H9 (cell line): ENCODE results near the gene COMP. TPM values are rescaled to one million over a fixed set of nuclear protein-coding genes. Genes with fewer than 3 reads are reported as not detected.

Experiments used
- DNase-seq: peaks from one replicate; pipeline ENCODE4 v3.0.0-alpha.2; 2017
- H2AFZ ChIP-seq: one replicate; pipeline ENCODE4 v1.6.1; 2013; ENCODE audit warnings: mild to moderate bottlenecking, low read length, control low read depth, moderate library complexity
- H2AK5ac ChIP-seq: 2 replicates; pipeline ENCODE4 v1.6.1; 2013; ENCODE audit warnings: low read length, control low read depth, mixed read lengths; ENCODE audit not compliant: insufficient read length
- H2BK120ac ChIP-seq: one replicate; pipeline ENCODE4 v1.6.1; 2013; ENCODE audit warnings: low read depth, mild to moderate bottlenecking, low read length, control low read depth, inconsistent platforms; ENCODE audit not compliant: poor library complexity, severe bottlenecking
- H2BK12ac ChIP-seq: 2 replicates; pipeline ENCODE4 v1.6.1; 2013; ENCODE audit warnings: low read length, control low read depth, mixed read lengths, low read depth; ENCODE audit not compliant: insufficient read length
- H2BK15ac ChIP-seq: 2 replicates; pipeline ENCODE4 v1.6.1; 2013; ENCODE audit warnings: low read depth, low read length, control low read depth
- H2BK20ac ChIP-seq: one replicate; pipeline ENCODE4 v1.6.1; 2013; ENCODE audit warnings: low read depth, mild to moderate bottlenecking, low read length, control low read depth, inconsistent platforms; ENCODE audit not compliant: poor library complexity, severe bottlenecking
- H2BK5ac ChIP-seq: 2 replicates; pipeline ENCODE4 v1.6.1; 2013; ENCODE audit warnings: low read length, control low read depth, mixed read lengths; ENCODE audit not compliant: insufficient read length
- H3K14ac ChIP-seq: 2 replicates; pipeline ENCODE4 v1.6.1; 2013; ENCODE audit warnings: low read length, control low read depth; ENCODE audit not compliant: insufficient read depth
- H3K18ac ChIP-seq: 2 replicates; pipeline ENCODE4 v1.6.1; 2013; ENCODE audit warnings: low read depth, mild to moderate bottlenecking, mixed read lengths, low read length, control low read depth; ENCODE audit not compliant: insufficient read length
- H3K23ac ChIP-seq: 2 replicates; pipeline ENCODE4 v1.6.1; 2013; ENCODE audit warnings: low read length, control low read depth, mixed read lengths, low read depth; ENCODE audit not compliant: insufficient read length
- H3K23me2 ChIP-seq: 2 replicates; pipeline ENCODE4 v1.6.1; 2013; ENCODE audit warnings: low read depth, mild to moderate bottlenecking, mixed read lengths, low read length, control low read depth; ENCODE audit not compliant: insufficient read length, poor library complexity, severe bottlenecking
- H3K27ac ChIP-seq: 2 replicates; pipeline ENCODE4 v1.5.1; 2013; ENCODE audit warnings: low read length, control low read depth, mixed read lengths, low read depth; ENCODE audit not compliant: insufficient read length
- H3K27me3 ChIP-seq: 2 replicates; pipeline ENCODE4 v1.6.1; 2013; ENCODE audit warnings: low read length, control low read depth, inconsistent platforms; ENCODE audit not compliant: insufficient read depth
- H3K4ac ChIP-seq: 2 replicates; pipeline ENCODE4 v1.6.1; 2013; ENCODE audit warnings: low read depth, mild to moderate bottlenecking, control low read depth, inconsistent platforms, low read length, moderate library complexity
- H3K4me1 ChIP-seq: 2 replicates; pipeline ENCODE4 v1.6.1; 2013; ENCODE audit warnings: low read length, control low read depth, inconsistent platforms; ENCODE audit not compliant: insufficient read depth
- H3K4me2 ChIP-seq: 2 replicates; pipeline ENCODE4 v1.6.1; 2013; ENCODE audit warnings: low read length, control low read depth, mixed read lengths; ENCODE audit not compliant: insufficient read length, insufficient read depth
- H3K56ac ChIP-seq: 2 replicates; pipeline ENCODE4 v1.6.1; 2013; ENCODE audit warnings: low read depth, mild to moderate bottlenecking, mixed read lengths, low read length, control low read depth; ENCODE audit not compliant: insufficient read length
- H3K79me1 ChIP-seq: 2 replicates; pipeline ENCODE4 v1.6.1; 2013; ENCODE audit warnings: low read depth, mild to moderate bottlenecking, moderate library complexity, low read length, control low read depth, inconsistent platforms; ENCODE audit not compliant: insufficient read depth, poor library complexity, severe bottlenecking
- H3K79me2 ChIP-seq: 2 replicates; pipeline ENCODE4 v1.6.1; 2013; ENCODE audit warnings: low read length, control low read depth, inconsistent platforms; ENCODE audit not compliant: insufficient read depth
- H3K9ac ChIP-seq: 2 replicates; pipeline ENCODE4 v1.6.1; 2013; ENCODE audit warnings: low read length, control low read depth, mixed read lengths; ENCODE audit not compliant: insufficient read length; ENCODE audit errors: extremely low read depth
- H3K9me3 ChIP-seq: one replicate; pipeline ENCODE4 v1.6.1; 2013; ENCODE audit warnings: low read depth, low read length, inconsistent platforms; ENCODE audit not compliant: control insufficient read depth
- H3T11ph ChIP-seq: one replicate; pipeline ENCODE4 v1.6.1; 2013; ENCODE audit warnings: mild to moderate bottlenecking, low read length, control low read depth, inconsistent platforms
- H4K20me1 ChIP-seq: one replicate; pipeline ENCODE4 v1.6.1; 2013; ENCODE audit not compliant: control insufficient read depth, insufficient read length, insufficient read depth
- H4K5ac ChIP-seq: 2 replicates; pipeline ENCODE4 v1.6.1; 2013; ENCODE audit warnings: low read depth, mild to moderate bottlenecking, mixed read lengths, low read length, control low read depth; ENCODE audit not compliant: insufficient read length
- H4K8ac ChIP-seq: replicated peaks from 2 replicates; pipeline ENCODE4 v1.6.1; 2013; ENCODE audit warnings: low read length, control low read depth, mixed read lengths, low read depth; ENCODE audit not compliant: insufficient read length
- H4K91ac ChIP-seq: 2 replicates; pipeline ENCODE4 v1.6.1; 2013; ENCODE audit warnings: low read depth, mild to moderate bottlenecking, moderate library complexity, mixed read lengths, low read length, control low read depth; ENCODE audit not compliant: insufficient read length
- H3K27ac Mint-ChIP-seq, 3 experiments: 2 replicates in 2 of 3; 3 replicates in 1 of 3; pipeline ENCODE4 v1.8.0; 2020 to 2021; ENCODE audit warnings: mixed read lengths in 3 of 3, mild to moderate bottlenecking in 1 of 3, moderate library complexity in 1 of 3
- H3K27me3 Mint-ChIP-seq: 2 replicates; pipeline ENCODE4 v1.8.0; 2021; ENCODE audit warnings: low read depth, mild to moderate bottlenecking, moderate library complexity, mixed read lengths
- H3K36me3 Mint-ChIP-seq, 3 experiments: 2 replicates in 2 of 3; 3 replicates in 1 of 3; pipeline ENCODE4 v1.8.0; 2020 to 2021; ENCODE audit warnings: low read depth in 3 of 3, mixed read lengths in 3 of 3; ENCODE audit not compliant: insufficient read depth in 1 of 3
- H3K4me1 Mint-ChIP-seq, 2 experiments: 2 replicates each; pipeline ENCODE4 v1.8.0; 2020; ENCODE audit warnings: mixed read lengths in 2 of 2
- H3K4me3 Mint-ChIP-seq, 2 experiments: 2 replicates in 1 of 2; 3 replicates in 1 of 2; pipeline ENCODE4 v1.8.0; 2020 to 2021; ENCODE audit warnings: mild to moderate bottlenecking in 2 of 2, mixed read lengths in 2 of 2, moderate library complexity in 1 of 2
- H3K9me3 Mint-ChIP-seq, 2 experiments: 2 replicates in 1 of 2; 3 replicates in 1 of 2; pipeline ENCODE4 v1.8.0; 2020; ENCODE audit warnings: mild to moderate bottlenecking in 2 of 2, mixed read lengths in 2 of 2, moderate library complexity in 1 of 2
- WGBS: extraction: QIAGEN DNeasy Blood & Tissue Kit; methylation state at CpG from one replicate; pipeline ENCODE4 v1.1.7; 2013; ENCODE audit warnings: missing lambda C conversion rate, low lambda C conversion rate, mixed read lengths; ENCODE audit not compliant: insufficient read length; ENCODE audit errors: extremely low coverage; 5-methylcytosine and 5-hydroxymethylcytosine counted together
- total RNA-seq: library from RNA; stranded (reverse); gene quantifications from 2 replicates; pipeline ENCODE4 v1.2.1, GENCODE V29; 2021
- TF ChIP-seq, protein P1 (sequence below): fragments of 200-600 bp; sonication (generic); conservative IDR thresholded peaks from 3 replicates; pipeline ENCODE4 v1.8.0; 2021; ENCODE audit warnings: antibody characterized with exemption, mild to moderate bottlenecking

The COMP gene
- total RNA-seq, 1 experiment from 2014 or later, result 0.15 TPM

DNA sequence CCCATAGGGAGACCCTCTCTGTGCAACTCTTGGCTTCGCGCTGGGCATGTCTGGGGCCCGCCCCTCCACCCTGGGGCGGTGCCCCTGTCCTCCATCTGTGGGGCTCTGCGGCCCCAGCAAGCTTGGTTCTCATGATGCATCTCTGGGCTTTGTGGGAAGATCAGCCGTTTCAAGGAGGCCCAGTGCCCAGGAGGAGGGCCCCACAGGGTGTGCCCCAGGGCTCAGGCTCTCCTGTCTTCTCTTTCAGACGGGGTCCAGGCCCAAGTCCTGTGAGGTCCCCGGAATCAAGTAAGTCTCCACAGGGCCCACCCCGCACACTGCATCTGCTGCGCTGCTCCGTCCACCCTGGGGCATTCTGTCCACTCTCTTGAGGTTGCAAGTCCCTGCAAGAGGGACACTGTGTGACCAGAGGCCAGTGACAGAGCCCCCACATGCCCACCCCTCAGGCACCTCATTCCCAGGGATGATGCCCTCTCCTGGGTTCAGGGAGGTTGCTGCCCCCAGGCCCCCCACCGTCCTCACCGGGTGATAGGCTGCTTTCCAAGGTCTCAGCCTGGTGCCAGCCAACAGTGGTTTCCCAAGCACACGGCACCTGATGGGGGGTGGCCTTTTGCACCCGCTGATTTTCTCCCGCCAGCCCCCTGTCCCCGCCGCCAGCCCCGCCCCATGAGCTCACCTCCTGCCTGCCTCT lies 31.7 kb downstream of the COMP start:
- H4K91ac ChIP-seq, result no peak overlapping the region
- no peak overlapping the region for H2BK120ac ChIP-seq
- no peak overlapping the region for H2BK20ac ChIP-seq
- no peak overlapping the region for H4K8ac ChIP-seq
- no peaks in the 10 kb centered on the region for H3K9me3 Mint-ChIP-seq
- no peak overlapping the region for H3K9ac ChIP-seq
- peaks cover 2% of the 10 kb centered on the region for H4K20me1 ChIP-seq
- H3K36me3 Mint-ChIP-seq, result peaks cover 0 to 11% (median 0%) of the 10 kb centered on the region in 3 experiments; a peak in 2 of 7 replicates
- H3K27me3 ChIP-seq, result peaks cover 12% of the 10 kb centered on the region; the same call in 1 of the 2 replicates
- H3K79me1 ChIP-seq, result no peaks in the 10 kb centered on the region
- peaks cover 55% of the 10 kb centered on the region for H3K27me3 Mint-ChIP-seq
- no peak overlapping the region for H3K4ac ChIP-seq
- no peak overlapping the region for H3K23ac ChIP-seq
- H2AFZ ChIP-seq, result no peak overlapping the region
- no peaks in the 10 kb centered on the region for H3K9me3 ChIP-seq
- no peak overlapping the region for H3K56ac ChIP-seq
- peaks cover 8 to 10% of the 10 kb centered on the region in 2 experiments; a peak in 3 of 4 replicates for H3K4me1 Mint-ChIP-seq
- H2BK12ac ChIP-seq, result no peak overlapping the region
- no peaks in the 10 kb centered on the region for H3K4me1 ChIP-seq
- no CpG with 5 or more reads among the region's 19 CpGs for WGBS
- no peak overlapping the region for H2BK5ac ChIP-seq
- H3K4me2 ChIP-seq, result no peak overlapping the region
- H3K14ac ChIP-seq, result no peak overlapping the region
- H3T11ph ChIP-seq, result no peak overlapping the region
- no peak for DNase-seq
- H3K18ac ChIP-seq, result no peak overlapping the region
- no peak overlapping the region for H4K5ac ChIP-seq
- TF ChIP-seq, protein P1, sequence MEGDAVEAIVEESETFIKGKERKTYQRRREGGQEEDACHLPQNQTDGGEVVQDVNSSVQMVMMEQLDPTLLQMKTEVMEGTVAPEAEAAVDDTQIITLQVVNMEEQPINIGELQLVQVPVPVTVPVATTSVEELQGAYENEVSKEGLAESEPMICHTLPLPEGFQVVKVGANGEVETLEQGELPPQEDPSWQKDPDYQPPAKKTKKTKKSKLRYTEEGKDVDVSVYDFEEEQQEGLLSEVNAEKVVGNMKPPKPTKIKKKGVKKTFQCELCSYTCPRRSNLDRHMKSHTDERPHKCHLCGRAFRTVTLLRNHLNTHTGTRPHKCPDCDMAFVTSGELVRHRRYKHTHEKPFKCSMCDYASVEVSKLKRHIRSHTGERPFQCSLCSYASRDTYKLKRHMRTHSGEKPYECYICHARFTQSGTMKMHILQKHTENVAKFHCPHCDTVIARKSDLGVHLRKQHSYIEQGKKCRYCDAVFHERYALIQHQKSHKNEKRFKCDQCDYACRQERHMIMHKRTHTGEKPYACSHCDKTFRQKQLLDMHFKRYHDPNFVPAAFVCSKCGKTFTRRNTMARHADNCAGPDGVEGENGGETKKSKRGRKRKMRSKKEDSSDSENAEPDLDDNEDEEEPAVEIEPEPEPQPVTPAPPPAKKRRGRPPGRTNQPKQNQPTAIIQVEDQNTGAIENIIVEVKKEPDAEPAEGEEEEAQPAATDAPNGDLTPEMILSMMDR, result no peak
- no peak overlapping the region for H2AK5ac ChIP-seq
- H3K27ac Mint-ChIP-seq, result no peak overlapping the region
- no peak overlapping the region for H2BK15ac ChIP-seq
- H3K4me3 Mint-ChIP-seq, result no peak overlapping the region
- no peak overlapping the region for H3K27ac ChIP-seq
- no peaks in the 10 kb centered on the region for H3K79me2 ChIP-seq
- no peaks in the 10 kb centered on the region for H3K23me2 ChIP-seq
